GM12878 (cell line): ENCODE results near the gene FLAD1.

Experiments used
- ATF7 ChIP-seq: fragments of 450-650 bp; IDR thresholded peaks from 2 replicates; pipeline ENCODE4 v1.6.1; 2016; ENCODE audit warnings: low read depth, mild to moderate bottlenecking
- CBFB ChIP-seq: IDR thresholded peaks from 2 replicates; pipeline ENCODE4 v1.6.1; 2016; ENCODE audit warnings: antibody characterized with exemption, low read depth
- CHD4 ChIP-seq: fragments of 200-600 bp; sonication (generic); IDR thresholded peaks from 2 replicates; pipeline ENCODE4 v1.6.1; 2016; ENCODE audit warnings: mild to moderate bottlenecking
- CREB1 ChIP-seq: IDR thresholded peaks from 2 replicates; pipeline ENCODE4 v1.6.1; 2012; ENCODE audit warnings: low read depth, mild to moderate bottlenecking, inconsistent platforms
- CTCF ChIP-seq, 3 experiments: IDR thresholded peaks in 2 of 3; conservative IDR thresholded peaks in 1 of 3; 2 replicates each; pipeline ENCODE4 v1.5.1; 2011; ENCODE audit warnings: low read depth in 3 of 3, low read length in 3 of 3, mild to moderate bottlenecking in 3 of 3, control low read depth in 2 of 3, moderate library complexity in 2 of 3, inconsistent platforms in 1 of 3, mixed read lengths in 1 of 3; ENCODE audit not compliant: control insufficient read depth in 2 of 3, insufficient read depth in 1 of 3; ENCODE audit errors: extremely low read depth in 1 of 3
- ELK1 ChIP-seq: IDR thresholded peaks from 2 replicates; pipeline ENCODE4 v1.6.1; 2012; ENCODE audit warnings: low read depth, low read length, improper control_type of control experiment
- EP300 ChIP-seq, 2 experiments: fragments of 150-350 bp in 1 of 2; IDR thresholded peaks; 2 replicates each; pipeline ENCODE4 v1.6.1; 2011 to 2012; ENCODE audit warnings: low read depth in 2 of 2, low read length in 2 of 2, borderline replicate concordance in 1 of 2, improper control_type of control experiment in 1 of 2, inconsistent platforms in 1 of 2; ENCODE audit not compliant: control insufficient read depth in 1 of 2
- ESRRA ChIP-seq: IDR thresholded peaks from 2 replicates; pipeline ENCODE4 v1.6.1; 2012; ENCODE audit warnings: mild to moderate bottlenecking, low read length, improper control_type of control experiment
- MAX ChIP-seq: IDR thresholded peaks from 2 replicates; pipeline ENCODE4 v1.6.1; 2012; ENCODE audit warnings: low read depth, low read length, improper control_type of control experiment
- MYC ChIP-seq: IDR thresholded peaks from 2 replicates; pipeline ENCODE4 v1.6.1; 2011; ENCODE audit warnings: mild to moderate bottlenecking, low read length, moderate library complexity, inconsistent platforms; ENCODE audit not compliant: insufficient read depth, insufficient replicate concordance, insufficient read length, severe bottlenecking
- NKRF ChIP-seq: fragments of 450-650 bp; conservative IDR thresholded peaks from 2 replicates; pipeline ENCODE4 v1.6.1; 2017; ENCODE audit warnings: mild to moderate bottlenecking, moderate library complexity
- POLR2A ChIP-seq: IDR thresholded peaks from 2 replicates; pipeline ENCODE4 v1.6.1; 2011; ENCODE audit warnings: low read depth, mild to moderate bottlenecking, low read length
- RB1 ChIP-seq: fragments of 450-650 bp; formaldehyde crosslinking; IDR thresholded peaks from 2 replicates; pipeline ENCODE4 v1.6.1; 2017; ENCODE audit warnings: mild to moderate bottlenecking, borderline replicate concordance
- SPI1 ChIP-seq: IDR thresholded peaks from 2 replicates; pipeline ENCODE4 v1.6.1; 2011; ENCODE audit warnings: low read depth, mild to moderate bottlenecking, low read length, moderate library complexity, borderline replicate concordance; ENCODE audit not compliant: insufficient read depth

- TF ChIP-seq MYC (no peak), CHD4 (no peak), CBFB (no peak), CTCF (IDR thresholded peaks at IDR 0.05 in 2 of 3, conservative IDR thresholded peaks at IDR 0.05 in 1 of 3; ENCODE audit: control insufficient read depth in 2 of 3, extremely low read depth in 1 of 3, insufficient read depth in 1 of 3, low read depth in 3 of 3, low read length in 3 of 3) (no peak), EP300 (IDR thresholded peaks at IDR 0.05; ENCODE audit: borderline replicate concordance in 1 of 2, control insufficient read depth in 1 of 2, low read depth in 2 of 2, low read length in 2 of 2) (no peak), POLR2A (no peak), ELK1 (no peak), ESRRA (no peak), CREB1 (no peak), SPI1 (no peak), NKRF (no peak), MAX (no peak), RB1 (no peak), ATF7 (no peak)
Measured at GRCh38 chr1:154935749-154936554, 47.2 kb upstream of the FLAD1 start.
